GM18873 (cell line): ENCODE data around the gene TAMM41.
"Not testable (repeated sequence)": the region's sequence is repeated elsewhere in the genome, so short reads cannot be mapped to it uniquely, and the experiment has no call there.

Source experiments
- ATAC-seq: cut with Tn5 transposase; IDR thresholded peaks from one replicate; pipeline ENCODE4 v1.9.1; 2021; ENCODE audit warnings: mild to moderate bottlenecking, moderate library complexity, moderate number of reproducible peaks; ENCODE audit not compliant: unreplicated experiment, low FRiP score

The TAMM41 gene, protein sequence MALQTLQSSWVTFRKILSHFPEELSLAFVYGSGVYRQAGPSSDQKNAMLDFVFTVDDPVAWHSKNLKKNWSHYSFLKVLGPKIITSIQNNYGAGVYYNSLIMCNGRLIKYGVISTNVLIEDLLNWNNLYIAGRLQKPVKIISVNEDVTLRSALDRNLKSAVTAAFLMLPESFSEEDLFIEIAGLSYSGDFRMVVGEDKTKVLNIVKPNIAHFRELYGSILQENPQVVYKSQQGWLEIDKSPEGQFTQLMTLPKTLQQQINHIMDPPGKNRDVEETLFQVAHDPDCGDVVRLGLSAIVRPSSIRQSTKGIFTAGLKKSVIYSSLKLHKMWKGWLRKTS

GRCh38 chr3:11846281-11847266, at the start of gene TAMM41:
Gene TAMM41 (minus strand): TSS chr3:11846885. CDS start chr3:11846636, 249 bp downstream.
- ATAC-seq: peak; percentile 99

DNA sequence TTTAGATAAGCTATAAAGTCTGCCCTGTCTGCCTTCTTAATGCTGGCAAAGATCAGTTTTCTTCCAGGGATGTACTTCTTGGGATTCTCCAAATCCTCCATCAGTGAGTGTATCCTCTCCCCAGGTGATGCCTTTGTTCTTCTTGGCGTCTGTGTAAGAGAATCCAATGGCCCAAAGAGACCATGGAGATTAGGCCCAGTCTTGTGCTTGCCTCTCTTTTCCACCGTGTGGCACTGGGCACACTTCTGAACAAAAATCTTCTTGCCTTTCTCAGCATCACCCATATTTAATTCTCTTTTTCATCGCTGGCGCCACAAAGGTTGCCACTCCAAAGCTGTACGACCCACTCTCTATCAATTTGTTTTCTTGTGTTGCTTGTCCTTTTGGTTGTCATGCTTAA, 32.2 kb upstream of the TAMM41 start:
- no peak for ATAC-seq

DNA sequence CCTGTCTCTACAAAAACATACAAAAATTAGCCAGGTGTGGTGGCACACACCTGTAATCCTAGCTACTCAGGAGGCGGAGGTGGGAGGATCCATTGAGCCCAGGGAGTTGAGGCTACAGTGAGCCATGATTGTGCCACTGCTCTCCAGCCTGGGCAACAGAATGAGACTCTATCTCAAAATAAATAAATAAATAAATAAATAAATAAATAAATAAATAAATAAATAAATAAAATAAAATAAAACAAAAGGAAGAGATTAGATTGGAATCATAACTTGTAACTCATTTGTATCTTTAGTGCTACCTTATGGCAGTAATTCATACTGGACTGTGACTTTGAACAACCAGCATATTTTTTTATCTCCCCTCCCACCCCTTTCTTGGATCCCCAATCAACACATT, 28.0 kb upstream of the TAMM41 start:
- ATAC-seq: not testable (repeated sequence)

DNA sequence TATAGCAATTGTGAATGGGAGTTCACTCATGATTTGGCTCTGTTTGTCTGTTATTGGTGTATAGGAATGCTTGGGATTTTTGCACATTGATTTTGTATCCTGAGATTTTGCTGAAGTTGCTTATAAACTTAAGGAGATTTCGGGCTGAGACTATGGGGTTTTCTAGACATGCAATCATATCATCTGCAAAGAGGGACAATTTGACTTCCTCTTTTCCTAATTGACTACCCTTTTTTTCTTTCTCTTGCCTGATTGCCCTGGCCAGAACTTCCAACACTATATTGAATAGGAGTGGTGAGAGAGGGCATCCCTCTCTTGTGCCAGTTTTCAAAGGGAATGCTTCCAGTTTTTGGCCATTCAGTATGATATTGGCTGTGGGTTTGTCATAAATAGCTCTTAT, 17.1 kb upstream of the TAMM41 start:
- ATAC-seq: not testable (repeated sequence)

DNA sequence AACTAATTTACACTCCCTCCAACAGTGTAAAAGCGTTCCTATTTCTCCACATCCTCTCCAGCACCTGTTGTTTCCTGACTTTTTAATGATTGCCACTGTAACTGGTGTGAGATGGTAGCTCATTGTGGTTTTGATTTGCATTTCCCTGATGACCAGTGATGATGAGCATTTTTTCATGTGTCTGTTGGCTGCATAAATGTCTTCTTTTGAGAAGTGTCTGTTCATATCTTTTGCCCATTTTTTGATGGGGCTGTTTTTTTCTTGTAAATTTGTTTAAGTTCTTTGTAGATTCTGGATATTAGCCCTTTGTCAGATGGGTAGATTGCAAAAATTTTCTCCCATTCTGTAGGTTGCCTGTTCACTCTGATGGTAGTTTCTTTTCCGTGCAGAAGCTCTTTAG, 15.9 kb upstream of the TAMM41 start:
- ATAC-seq: not testable (repeated sequence)

GRCh38 chr3:11862145-11862544, 15.5 kb upstream of the TAMM41 start:
- not testable (repeated sequence) for ATAC-seq

DNA sequence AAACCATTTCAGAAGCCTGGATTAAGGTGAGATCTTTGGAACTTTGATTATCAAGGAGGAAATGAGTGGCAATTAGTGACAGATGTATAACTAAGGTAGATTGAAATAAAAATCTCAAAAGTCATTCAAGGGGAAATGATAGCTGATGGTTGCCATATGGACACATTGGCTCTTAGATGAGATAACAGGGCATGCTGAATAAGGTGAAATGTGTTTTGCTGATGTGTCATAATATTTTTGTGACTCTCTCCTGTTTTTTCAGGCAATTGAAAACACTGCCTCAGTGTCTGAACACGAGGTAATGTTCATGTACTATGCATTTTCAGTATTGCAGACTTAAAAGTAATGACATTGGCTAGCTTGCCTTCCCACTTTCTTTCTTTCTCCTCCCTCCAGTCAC, 13.5 kb upstream of the TAMM41 start:
- ATAC-seq: not testable (repeated sequence)

- ATAC-seq: no peak
These were observed 6.8 kb upstream of the TAMM41 start for GRCh38 chr3:11853450-11853849.

DNA sequence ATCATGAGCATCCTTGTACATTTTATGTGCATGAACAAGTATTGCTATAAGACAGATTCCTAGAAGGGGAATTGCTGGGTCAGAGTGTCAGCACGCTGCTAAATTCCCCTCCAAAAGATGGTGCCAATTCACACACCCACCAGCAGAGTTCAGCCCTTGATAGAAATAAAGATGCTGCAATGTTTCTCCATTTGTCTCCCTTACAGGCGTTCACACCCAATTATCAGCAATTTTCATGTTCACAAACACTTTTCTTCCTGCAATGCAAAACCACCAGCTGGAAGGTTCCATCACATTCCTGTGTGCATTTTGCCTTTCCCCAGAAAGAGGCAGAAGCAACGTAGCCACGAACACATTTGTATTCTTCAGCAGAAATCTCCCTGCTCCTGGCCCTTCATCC, 3.3 kb upstream of the TAMM41 start:
- ATAC-seq: no peak

- no peak for ATAC-seq
These were observed 922 bp upstream of the TAMM41 start for GRCh38 chr3:11847607-11848006.

DNA sequence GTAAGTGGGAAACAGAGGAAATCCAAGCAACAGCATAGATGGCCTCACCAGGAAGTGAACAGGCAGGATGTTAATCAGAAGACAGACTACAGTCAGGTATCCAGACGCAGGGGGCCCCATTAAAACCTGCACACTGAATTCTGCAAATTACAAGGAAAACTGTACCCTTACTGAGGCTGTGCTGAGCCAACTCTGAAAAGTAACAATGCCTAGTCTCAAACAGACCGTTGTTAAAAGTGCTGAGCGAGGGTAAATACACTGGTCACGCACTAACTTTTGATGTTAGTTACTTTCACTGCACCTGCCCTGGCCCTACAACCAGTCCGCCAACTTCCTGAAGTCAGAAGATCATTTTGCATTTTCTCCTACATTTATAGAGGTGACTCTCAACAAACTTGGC, 1.0 kb downstream of the TAMM41 start:
- no peak for ATAC-seq

DNA sequence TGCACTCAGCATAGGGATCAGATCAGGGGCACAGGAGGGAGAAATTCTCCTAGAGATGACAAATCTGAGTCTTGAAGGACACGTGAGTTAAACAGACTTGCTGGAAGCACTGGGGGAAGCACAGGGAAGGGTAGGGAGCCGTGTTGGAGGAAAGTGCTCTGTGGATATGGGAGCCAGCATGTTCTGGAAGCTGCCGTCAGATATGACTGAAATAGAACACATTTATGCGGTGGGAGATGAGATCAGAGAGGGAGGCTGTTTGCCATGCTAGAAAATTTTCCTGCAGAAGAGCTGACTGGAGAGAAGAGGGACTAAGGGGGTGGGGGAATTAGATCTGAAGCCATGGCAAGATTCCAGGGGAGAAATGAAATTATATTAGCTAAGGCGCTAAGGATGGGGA, 1.8 kb downstream of the TAMM41 start:
- no peak for ATAC-seq

GRCh38 chr3:11835028-11835639, 11.6 kb downstream of the TAMM41 start:
- ATAC-seq: no peak

DNA sequence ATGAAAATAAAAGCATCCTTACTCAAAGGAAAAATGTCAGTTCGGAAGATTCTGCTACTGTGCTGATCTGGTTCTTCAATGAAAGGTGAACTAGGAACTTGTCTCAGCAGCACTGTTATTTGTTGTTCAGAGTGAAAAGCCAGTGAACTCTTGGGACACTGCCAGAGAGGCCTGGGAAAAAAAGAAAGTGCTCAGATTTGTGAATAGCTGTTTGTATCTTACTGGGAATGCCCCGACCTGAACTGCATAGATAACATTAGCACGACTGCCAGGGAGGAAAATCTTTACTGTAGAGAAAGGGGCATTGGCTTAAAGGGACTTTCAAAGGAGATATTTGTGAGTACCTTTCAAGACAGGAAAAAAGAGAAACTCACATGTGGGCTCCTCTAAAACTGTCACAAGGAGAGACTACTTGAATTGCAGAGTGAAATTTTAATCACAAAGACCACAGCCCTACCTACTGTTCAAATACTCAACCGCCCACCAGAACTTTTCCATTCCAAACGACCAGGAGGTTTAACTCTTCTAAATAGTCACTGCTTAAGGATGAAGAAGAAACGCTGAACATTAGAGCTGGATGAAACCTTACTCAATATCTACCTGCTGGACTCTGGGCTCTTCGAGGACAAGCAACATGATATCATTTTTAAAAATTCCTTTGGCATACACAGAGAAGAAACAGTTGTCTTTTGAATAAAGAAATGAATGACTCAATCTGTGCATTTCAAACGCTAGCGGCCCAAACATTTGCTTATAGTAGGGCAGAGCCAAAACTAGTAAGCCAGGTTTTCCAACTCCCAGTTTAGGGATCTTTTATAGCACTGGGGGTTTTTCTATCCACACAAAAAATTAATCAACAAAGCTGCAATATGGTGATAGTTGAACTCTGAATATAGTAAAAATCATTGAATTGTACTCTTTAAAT, 13.4 kb downstream of the TAMM41 start:
- ATAC-seq: no peak

DNA sequence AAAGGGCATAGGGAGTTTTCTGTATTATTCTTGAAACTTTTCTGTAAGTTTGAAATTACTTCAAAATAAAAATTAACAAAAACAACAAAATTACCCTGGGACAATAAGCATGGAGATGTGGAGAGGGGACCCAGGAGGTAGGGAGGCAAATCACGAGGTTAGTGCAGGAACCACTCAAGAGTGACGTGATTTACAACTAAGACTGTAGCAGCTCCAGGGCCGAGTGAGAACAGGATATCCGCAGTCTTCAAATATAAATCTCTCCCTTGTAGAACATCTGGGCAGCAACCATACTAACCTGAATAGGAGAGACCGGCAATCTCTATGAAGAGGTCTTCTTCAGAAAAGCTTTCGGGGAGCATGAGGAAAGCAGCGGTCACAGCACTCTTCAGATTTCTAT, 17.3 kb downstream of the TAMM41 start:
- ATAC-seq: no peak

DNA sequence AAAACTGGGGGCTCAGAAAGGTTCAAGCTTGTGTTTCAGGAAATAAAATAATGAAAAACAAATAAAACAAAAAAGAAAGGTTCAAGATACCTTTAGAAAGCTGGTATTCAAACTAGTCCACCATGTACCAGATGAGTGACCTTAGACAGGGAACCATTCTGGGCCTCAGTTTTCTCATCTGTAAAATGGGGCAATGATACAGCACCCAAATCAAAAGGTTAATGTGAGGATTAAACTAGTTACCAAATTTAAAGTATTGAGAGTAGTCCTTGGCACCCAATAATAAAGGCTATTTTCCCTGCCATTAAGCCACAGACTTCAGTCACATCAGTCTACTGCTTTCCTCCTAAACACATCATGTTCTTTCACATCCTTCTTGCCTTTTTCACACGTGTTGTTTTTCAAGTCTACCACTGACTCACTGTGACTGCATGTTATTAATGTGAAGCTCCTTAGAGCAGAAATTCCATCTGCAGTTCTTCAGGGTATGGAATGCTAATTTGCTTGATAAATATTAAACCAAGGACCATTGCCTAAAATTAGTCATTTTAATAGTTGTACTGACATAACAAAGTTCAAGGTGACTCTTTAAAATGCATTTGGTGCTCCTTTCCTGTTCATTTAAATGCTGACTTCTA, 19.9 kb downstream of the TAMM41 start:
- ATAC-seq: no peak

GRCh38 chr3:11825301-11825700, 21.4 kb downstream of the TAMM41 start:
- ATAC-seq: no peak

DNA sequence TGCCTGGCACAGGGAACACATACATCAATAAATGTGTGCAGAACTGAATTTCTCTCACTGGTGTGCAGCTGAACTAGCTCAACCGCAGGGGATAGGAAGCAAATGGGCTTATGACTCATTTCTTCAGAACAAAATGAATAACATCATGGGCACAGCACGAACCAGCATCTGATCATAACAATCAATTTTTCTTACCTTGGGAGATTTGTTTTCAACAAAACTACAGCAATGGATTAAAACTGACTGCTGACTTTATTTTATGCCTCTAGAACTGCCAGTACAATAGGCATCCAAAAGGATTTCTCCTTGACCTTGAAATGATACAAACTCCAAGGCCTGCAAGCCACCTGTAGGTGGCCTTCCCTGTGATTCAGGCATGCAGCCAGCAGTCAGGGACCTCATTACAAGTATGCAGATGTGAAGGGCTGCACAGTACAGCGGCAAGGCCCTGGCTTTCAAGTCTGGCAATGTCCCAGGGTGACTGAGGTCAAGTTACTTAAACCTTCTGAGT, 26.1 kb downstream of the TAMM41 start:
- ATAC-seq: peak; percentile 59

DNA sequence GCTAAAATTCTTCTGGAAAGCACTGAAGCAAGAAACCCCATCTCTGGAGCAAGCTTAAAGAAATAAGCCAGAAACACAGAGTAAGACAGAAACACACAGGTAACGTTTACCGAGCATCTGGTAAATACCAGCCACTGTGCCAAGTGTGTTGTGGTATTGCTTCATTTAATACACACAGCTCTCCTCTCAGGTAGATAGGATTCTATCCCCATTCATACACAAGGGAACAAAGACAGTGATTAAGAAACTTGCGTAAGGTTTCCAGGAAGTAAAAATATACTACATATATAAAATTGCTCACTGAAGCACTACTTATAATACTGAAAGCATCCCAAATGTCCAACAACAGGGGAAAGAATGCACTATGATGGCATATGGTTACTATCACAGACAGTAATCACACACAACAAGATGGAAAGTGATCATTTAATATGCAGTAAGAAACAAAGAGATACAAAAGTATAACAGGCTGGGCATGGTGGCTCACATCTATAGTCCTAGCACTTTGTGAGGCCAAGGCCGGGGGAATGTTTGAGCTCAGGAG, 27.5 kb downstream of the TAMM41 start:
- no peak for ATAC-seq
